HepG2 (cell line): ENCODE results near the gene SAPCD1. TPM values are rescaled to one million over a fixed set of nuclear protein-coding genes. Genes with fewer than 3 reads are reported as not detected.

Source experiments
- CBFB ChIP-seq: sonication (generic); formaldehyde crosslinking; IDR thresholded peaks from 2 replicates; pipeline ENCODE4 v1.4.0; 2020; ENCODE audit warnings: missing genetic modification reagents
- ESRRA ChIP-seq: sonication (generic); formaldehyde crosslinking; IDR thresholded peaks from 2 replicates; pipeline ENCODE4 v1.5.1; 2020; ENCODE audit warnings: mild to moderate bottlenecking, low read depth, missing genetic modification reagents
- ETV6 ChIP-seq: sonication (generic); formaldehyde crosslinking; conservative IDR thresholded peaks from 2 replicates; pipeline ENCODE4 v1.4.0; 2020; ENCODE audit warnings: missing genetic modification reagents
- KDM5A ChIP-seq: fragments of 200-600 bp; sonication (generic); IDR thresholded peaks from 2 replicates; pipeline ENCODE4 v1.7.0; 2018; ENCODE audit warnings: antibody characterized with exemption, mild to moderate bottlenecking, low read length, borderline replicate concordance
- RBFOX2 ChIP-seq: fragments of 200-400 bp; formaldehyde crosslinking; IDR thresholded peaks from 2 replicates; pipeline ENCODE4 v1.6.1; 2017; ENCODE audit warnings: low read depth, mild to moderate bottlenecking, low read length
- RXRB ChIP-seq: IDR thresholded peaks from 2 replicates; pipeline ENCODE4 v1.6.1; 2016; ENCODE audit warnings: borderline replicate concordance, missing genetic modification reagents, missing compliant biosample characterization
- SOX5 ChIP-seq: IDR thresholded peaks from 2 replicates; pipeline ENCODE4 v1.6.1; 2016; ENCODE audit warnings: borderline replicate concordance
- SP5 ChIP-seq: IDR thresholded peaks from 2 replicates; pipeline ENCODE4 v1.6.1; 2016; ENCODE audit warnings: low read depth, borderline replicate concordance
- ZNF205 ChIP-seq: IDR thresholded peaks from 2 replicates; pipeline ENCODE4 v1.6.1; 2018; ENCODE audit warnings: missing biosample characterization, missing genetic modification reagents
- ZNF256 ChIP-seq: sonication (generic); formaldehyde crosslinking; conservative IDR thresholded peaks from 2 replicates; pipeline ENCODE4 v1.4.0; 2020; ENCODE audit warnings: missing genetic modification reagents
- ZNF367 ChIP-seq: sonication (generic); formaldehyde crosslinking; IDR thresholded peaks from 2 replicates; pipeline ENCODE4 v1.4.0; 2020; ENCODE audit warnings: missing genetic modification reagents, borderline replicate concordance
- ZNF431 ChIP-seq: sonication (generic); formaldehyde crosslinking; IDR thresholded peaks from 2 replicates; pipeline ENCODE4 v1.9.0; 2022; ENCODE audit warnings: missing genetic modification reagents, low read depth, mild to moderate bottlenecking, borderline replicate concordance
- ZNF446 ChIP-seq: sonication (generic); formaldehyde crosslinking; IDR thresholded peaks from 2 replicates; pipeline ENCODE4 v1.5.0; 2020; ENCODE audit warnings: mild to moderate bottlenecking, missing genetic modification reagents
- ZNF607 ChIP-seq: sonication (generic); formaldehyde crosslinking; IDR thresholded peaks from 2 replicates; pipeline ENCODE4 v1.5.1; 2020; ENCODE audit warnings: missing genetic modification reagents, mild to moderate bottlenecking, borderline replicate concordance
- ZNF619 ChIP-seq: sonication (generic); formaldehyde crosslinking; IDR thresholded peaks from 2 replicates; pipeline ENCODE4 v1.4.0; 2020; ENCODE audit warnings: mild to moderate bottlenecking, missing genetic modification reagents
- polyA plus RNA-seq, 8 experiments: library from polyadenylated mRNA; depleted of rRNA in 3 of 8; stranded (reverse) in 7 of 8; unstranded in 1 of 8; fragments of >200 nt; fragmentation: Illumina TruSeq in 4 of 8; extraction: Trizol in 4 of 8; gene quantifications; 2 replicates each; pipeline versions ENCODE4 v1.2.1 to v1.2.3, GENCODE V29; 2011 to 2016; ENCODE audit warnings: low read depth in 4 of 8, missing spikeins in 1 of 8, mixed read lengths in 1 of 8; ENCODE audit not compliant: insufficient read depth in 1 of 8
- total RNA-seq, 5 experiments: library from RNA; depleted of rRNA; stranded (reverse); fragments of >200 nt; fragmentation: Illumina TruSeq; extraction: Trizol; gene quantifications; 2 replicates each; pipeline ENCODE4 v1.2.3, GENCODE V29; 2016; ENCODE audit warnings: low read depth in 1 of 5
- TF ChIP-seq, protein P1 (sequence below): sonication (generic); formaldehyde crosslinking; IDR thresholded peaks from 2 replicates; pipeline ENCODE4 v1.8.0; 2022; ENCODE audit warnings: missing genetic modification reagents, mild to moderate bottlenecking, moderate library complexity, borderline replicate concordance
- TF ChIP-seq, protein P2 (sequence below): sonication (generic); formaldehyde crosslinking; conservative IDR thresholded peaks from 2 replicates; pipeline ENCODE4 v1.4.0; 2020; ENCODE audit warnings: mild to moderate bottlenecking, missing genetic modification reagents, moderate library complexity
- TF ChIP-seq, protein P3 (sequence below): IDR thresholded peaks from 2 replicates; pipeline ENCODE4 v1.4.0; 2020; ENCODE audit warnings: mild to moderate bottlenecking, missing genetic modification reagents

The SAPCD1 gene
- total and polyA plus RNA-seq, 2 of the 13 experiments (the other 11 are each of a cell fraction or from before 2014, with no cell fraction given): 2.5 to 3.9 TPM

DNA sequence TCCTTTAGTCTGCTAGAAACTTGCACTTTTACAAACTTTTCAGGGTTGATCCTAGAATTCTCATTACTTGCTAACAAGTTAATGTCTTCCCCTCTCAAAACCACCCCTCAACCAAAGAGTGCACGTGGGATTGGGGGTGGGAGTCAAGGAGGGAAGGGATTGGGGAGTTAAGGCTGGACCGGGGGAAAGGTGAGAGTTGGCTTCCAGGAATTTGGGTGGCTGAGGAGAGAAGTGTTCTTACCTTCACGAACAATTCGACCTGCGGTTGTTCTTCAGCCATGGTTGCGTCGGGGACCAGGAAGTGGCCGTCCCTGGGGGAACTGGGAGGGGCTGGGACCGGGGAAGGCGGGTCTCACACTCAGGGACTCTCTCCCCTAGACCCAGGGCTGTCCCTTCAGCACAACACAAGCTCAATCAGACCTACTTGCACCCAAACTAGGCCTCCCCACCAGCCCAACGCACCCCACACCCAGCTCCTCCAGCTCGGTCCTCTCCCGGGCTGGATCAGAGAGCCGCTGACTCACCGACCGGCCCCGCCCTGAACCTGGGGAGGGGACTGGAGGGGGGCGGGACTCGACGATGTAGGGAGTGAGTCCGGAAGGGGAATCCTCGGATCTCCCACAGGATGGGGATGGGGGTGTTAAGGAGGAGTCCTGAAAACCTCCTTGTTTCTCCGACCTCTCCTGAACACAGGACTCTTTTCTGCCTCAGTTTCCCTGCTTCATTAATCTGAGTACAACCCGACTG lies 26.3 kb upstream of the SAPCD1 start, which contains the start of gene CLIC1 (continued):
- TF ChIP-seq ZNF619 (0 out of 2 replicates have a peak, but pooled peaks have one; percentile 43), ETV6 (CRISPR knock-in tag) (peak; percentile 83), ESRRA (CRISPR knock-in tag) (no peak), ZNF446 (peak; percentile 48; the same call in 1 of the 2 replicates), ZNF367 (no peak), SP5 (CRISPR knock-in tag) (peak; percentile 96), ZNF431 (peak; percentile 79; the same call in 1 of the 2 replicates), SOX5 (peak; percentile 68), RXRB (peak; percentile 60; the same call in 1 of the 2 replicates), ZNF607 (CRISPR knock-in tag) (no peak; the same call in none of the 2 replicates), KDM5A (peak; percentile 63), ZNF205 (CRISPR knock-in tag) (0 out of 2 replicates have a peak, but pooled peaks have one; percentile 18), CBFB (CRISPR knock-in tag) (0 out of 2 replicates have a peak, but pooled peaks have one; percentile 20), RBFOX2 (peak; percentile 90), ZNF256 (CRISPR knock-in tag) (0 out of 2 replicates have a peak, but pooled peaks have one; percentile 21)
- TF ChIP-seq, protein P1, sequence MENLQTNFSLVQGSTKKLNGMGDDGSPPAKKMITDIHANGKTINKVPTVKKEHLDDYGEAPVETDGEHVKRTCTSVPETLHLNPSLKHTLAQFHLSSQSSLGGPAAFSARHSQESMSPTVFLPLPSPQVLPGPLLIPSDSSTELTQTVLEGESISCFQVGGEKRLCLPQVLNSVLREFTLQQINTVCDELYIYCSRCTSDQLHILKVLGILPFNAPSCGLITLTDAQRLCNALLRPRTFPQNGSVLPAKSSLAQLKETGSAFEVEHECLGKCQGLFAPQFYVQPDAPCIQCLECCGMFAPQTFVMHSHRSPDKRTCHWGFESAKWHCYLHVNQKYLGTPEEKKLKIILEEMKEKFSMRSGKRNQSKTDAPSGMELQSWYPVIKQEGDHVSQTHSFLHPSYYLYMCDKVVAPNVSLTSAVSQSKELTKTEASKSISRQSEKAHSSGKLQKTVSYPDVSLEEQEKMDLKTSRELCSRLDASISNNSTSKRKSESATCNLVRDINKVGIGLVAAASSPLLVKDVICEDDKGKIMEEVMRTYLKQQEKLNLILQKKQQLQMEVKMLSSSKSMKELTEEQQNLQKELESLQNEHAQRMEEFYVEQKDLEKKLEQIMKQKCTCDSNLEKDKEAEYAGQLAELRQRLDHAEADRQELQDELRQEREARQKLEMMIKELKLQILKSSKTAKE (CRISPR knock-in tag): peak; percentile 58; the same call in 1 of the 2 replicates
- TF ChIP-seq, protein P2, sequence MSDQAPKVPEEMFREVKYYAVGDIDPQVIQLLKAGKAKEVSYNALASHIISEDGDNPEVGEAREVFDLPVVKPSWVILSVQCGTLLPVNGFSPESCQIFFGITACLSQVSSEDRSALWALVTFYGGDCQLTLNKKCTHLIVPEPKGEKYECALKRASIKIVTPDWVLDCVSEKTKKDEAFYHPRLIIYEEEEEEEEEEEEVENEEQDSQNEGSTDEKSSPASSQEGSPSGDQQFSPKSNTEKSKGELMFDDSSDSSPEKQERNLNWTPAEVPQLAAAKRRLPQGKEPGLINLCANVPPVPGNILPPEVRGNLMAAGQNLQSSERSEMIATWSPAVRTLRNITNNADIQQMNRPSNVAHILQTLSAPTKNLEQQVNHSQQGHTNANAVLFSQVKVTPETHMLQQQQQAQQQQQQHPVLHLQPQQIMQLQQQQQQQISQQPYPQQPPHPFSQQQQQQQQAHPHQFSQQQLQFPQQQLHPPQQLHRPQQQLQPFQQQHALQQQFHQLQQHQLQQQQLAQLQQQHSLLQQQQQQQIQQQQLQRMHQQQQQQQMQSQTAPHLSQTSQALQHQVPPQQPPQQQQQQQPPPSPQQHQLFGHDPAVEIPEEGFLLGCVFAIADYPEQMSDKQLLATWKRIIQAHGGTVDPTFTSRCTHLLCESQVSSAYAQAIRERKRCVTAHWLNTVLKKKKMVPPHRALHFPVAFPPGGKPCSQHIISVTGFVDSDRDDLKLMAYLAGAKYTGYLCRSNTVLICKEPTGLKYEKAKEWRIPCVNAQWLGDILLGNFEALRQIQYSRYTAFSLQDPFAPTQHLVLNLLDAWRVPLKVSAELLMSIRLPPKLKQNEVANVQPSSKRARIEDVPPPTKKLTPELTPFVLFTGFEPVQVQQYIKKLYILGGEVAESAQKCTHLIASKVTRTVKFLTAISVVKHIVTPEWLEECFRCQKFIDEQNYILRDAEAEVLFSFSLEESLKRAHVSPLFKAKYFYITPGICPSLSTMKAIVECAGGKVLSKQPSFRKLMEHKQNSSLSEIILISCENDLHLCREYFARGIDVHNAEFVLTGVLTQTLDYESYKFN (CRISPR knock-in tag): peak; percentile 65
- TF ChIP-seq, protein P3, sequence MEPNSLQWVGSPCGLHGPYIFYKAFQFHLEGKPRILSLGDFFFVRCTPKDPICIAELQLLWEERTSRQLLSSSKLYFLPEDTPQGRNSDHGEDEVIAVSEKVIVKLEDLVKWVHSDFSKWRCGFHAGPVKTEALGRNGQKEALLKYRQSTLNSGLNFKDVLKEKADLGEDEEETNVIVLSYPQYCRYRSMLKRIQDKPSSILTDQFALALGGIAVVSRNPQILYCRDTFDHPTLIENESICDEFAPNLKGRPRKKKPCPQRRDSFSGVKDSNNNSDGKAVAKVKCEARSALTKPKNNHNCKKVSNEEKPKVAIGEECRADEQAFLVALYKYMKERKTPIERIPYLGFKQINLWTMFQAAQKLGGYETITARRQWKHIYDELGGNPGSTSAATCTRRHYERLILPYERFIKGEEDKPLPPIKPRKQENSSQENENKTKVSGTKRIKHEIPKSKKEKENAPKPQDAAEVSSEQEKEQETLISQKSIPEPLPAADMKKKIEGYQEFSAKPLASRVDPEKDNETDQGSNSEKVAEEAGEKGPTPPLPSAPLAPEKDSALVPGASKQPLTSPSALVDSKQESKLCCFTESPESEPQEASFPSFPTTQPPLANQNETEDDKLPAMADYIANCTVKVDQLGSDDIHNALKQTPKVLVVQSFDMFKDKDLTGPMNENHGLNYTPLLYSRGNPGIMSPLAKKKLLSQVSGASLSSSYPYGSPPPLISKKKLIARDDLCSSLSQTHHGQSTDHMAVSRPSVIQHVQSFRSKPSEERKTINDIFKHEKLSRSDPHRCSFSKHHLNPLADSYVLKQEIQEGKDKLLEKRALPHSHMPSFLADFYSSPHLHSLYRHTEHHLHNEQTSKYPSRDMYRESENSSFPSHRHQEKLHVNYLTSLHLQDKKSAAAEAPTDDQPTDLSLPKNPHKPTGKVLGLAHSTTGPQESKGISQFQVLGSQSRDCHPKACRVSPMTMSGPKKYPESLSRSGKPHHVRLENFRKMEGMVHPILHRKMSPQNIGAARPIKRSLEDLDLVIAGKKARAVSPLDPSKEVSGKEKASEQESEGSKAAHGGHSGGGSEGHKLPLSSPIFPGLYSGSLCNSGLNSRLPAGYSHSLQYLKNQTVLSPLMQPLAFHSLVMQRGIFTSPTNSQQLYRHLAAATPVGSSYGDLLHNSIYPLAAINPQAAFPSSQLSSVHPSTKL: peak; percentile 78
